Pancreas (tissue), 10 donors: ENCODE results near the gene TUNAR. TPM values are rescaled to one million over a fixed set of nuclear protein-coding genes. Genes with fewer than 3 reads are reported as not detected.

Source experiments
- ATAC-seq, 4 donors: fragments of 200-7000 bp; cut with Tn5 transposase; one replicate each; pipeline versions ENCODE4 v1.8.0 to v1.9.1; 2020; ENCODE audit warnings: mild to moderate bottlenecking in 4 of 4, moderate library complexity in 4 of 4
- DNase-seq, 6 donors: peaks; one replicate each; pipeline ENCODE4 v3.0.0-alpha.2; 2020
- FAIRE-seq: peaks from 2 replicates; lab custom pipeline; 2012; peaks lifted over from hg19 to GRCh38; lab: Jason Lieb, UNC
- H3K27ac ChIP-seq, 4 donors: fragments of 200-600 bp; sonication (generic); 1 replicate in 3 of 4; 2 replicates in 1 of 4; pipeline versions ENCODE4 v1.5.0 to v1.8.0; 2020
- H3K27me3 ChIP-seq, 4 donors: fragments of 200-600 bp; one replicate each; pipeline ENCODE4 v1.8.0; 2021
- H3K36me3 ChIP-seq, 3 donors: fragments of 200-600 bp; sonication (generic) in 1 of 3; one replicate each; pipeline versions ENCODE4 v1.5.0 to v1.8.0; 2020 to 2021
- H3K4me1 ChIP-seq, 3 donors: fragments of 200-600 bp; one replicate each; pipeline ENCODE4 v1.8.0; 2021
- H3K4me3 ChIP-seq, 4 donors: fragments of 200-600 bp; sonication (generic) in 2 of 4; one replicate each; pipeline versions ENCODE4 v1.5.0 to v1.8.0; 2020 to 2021
- H3K9me3 ChIP-seq, 4 donors: fragments of 200-600 bp; one replicate each; pipeline ENCODE4 v1.8.0; 2021
- WGBS, 2 donors: extraction: QIAGEN DNeasy Blood & Tissue Kit; methylation state at CpG; one replicate each; pipeline ENCODE4 v1.1.7; 2013; 5-methylcytosine and 5-hydroxymethylcytosine counted together
- intact Hi-C, 3 donors: fragments of 100-400 bp; cut with DNase I; formaldehyde crosslinking; loops; one replicate each; pipeline versions ENCODE4 v1.11.1 to v1.14.2; 2022
- polyA plus RNA-seq, 2 donors: library from polyadenylated mRNA; stranded (reverse); fragments of 200-250 nt; gene quantifications; one replicate each; pipeline ENCODE4 v1.2.3, GENCODE V29; 2013
- total RNA-seq, 6 donors: library from RNA; stranded (reverse); fragmentation: NEBNext Ultra II Directional in 4 of 6; extraction: Animal tissue kit (Norgen Biotek cat#: 25700) in 4 of 6; gene quantifications; one replicate each; pipeline versions ENCODE4 v1.2.1 to v1.2.4, GENCODE V29; 2021 to 2023
- TF ChIP-seq, protein P1 (sequence below), 4 donors: fragments of 200-600 bp; sonication (generic) in 3 of 4; IDR thresholded peaks; one replicate each; pipeline versions ENCODE4 v1.5.0 to v1.8.0; 2021; ENCODE audit warnings: antibody characterized with exemption in 4 of 4
- donor health status: healthy with polysubstance abuse.
- donor health status: DM: no; HTN: no; CAD: no; lungs with moderate emphysema.
- donor health status: DM: no; HTN: no; CAD: no.
- donor health status: control.
- donor health status: control.
- donor health status: Bipolar disorder and iron deficiency.
- donor health status: DM: yes; HTN: yes; CAD: no.
- donor health status: DM: no; HTN: no; CAD: no.
- donor health status: DM: no; HTN: no; CAD: no.
- donor health status: DM: yes; HTN: yes; CAD: no.

Gene TUNAR
- total and polyA plus RNA-seq, 8 donors, result 0.23 to 12.7 (median 1.0) TPM

GRCh38 chr14:95831041-95831440 is 45.6 kb upstream of the TUNAR start:
- H3K4me1 ChIP-seq, result no peaks in the 10 kb centered on the region
- intact Hi-C loops, result no loop called here
- peaks cover 0 to 3% (median 0%) of the 10 kb centered on the region in 4 donors for H3K27me3 ChIP-seq
- H3K9me3 ChIP-seq, result no peaks in the 10 kb centered on the region
- H3K36me3 ChIP-seq, result no peaks in the 10 kb centered on the region
- no peak overlapping the region for H3K4me3 ChIP-seq
- no peak for FAIRE-seq
- no peak for DNase-seq
- TF ChIP-seq, protein P1, sequence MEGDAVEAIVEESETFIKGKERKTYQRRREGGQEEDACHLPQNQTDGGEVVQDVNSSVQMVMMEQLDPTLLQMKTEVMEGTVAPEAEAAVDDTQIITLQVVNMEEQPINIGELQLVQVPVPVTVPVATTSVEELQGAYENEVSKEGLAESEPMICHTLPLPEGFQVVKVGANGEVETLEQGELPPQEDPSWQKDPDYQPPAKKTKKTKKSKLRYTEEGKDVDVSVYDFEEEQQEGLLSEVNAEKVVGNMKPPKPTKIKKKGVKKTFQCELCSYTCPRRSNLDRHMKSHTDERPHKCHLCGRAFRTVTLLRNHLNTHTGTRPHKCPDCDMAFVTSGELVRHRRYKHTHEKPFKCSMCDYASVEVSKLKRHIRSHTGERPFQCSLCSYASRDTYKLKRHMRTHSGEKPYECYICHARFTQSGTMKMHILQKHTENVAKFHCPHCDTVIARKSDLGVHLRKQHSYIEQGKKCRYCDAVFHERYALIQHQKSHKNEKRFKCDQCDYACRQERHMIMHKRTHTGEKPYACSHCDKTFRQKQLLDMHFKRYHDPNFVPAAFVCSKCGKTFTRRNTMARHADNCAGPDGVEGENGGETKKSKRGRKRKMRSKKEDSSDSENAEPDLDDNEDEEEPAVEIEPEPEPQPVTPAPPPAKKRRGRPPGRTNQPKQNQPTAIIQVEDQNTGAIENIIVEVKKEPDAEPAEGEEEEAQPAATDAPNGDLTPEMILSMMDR (IDR thresholded peaks at IDR 0.05), result no peak
- ATAC-seq, result no peak
- no peak overlapping the region for H3K27ac ChIP-seq
- 81 to 83% methylated on average over 2 of the region's 2 CpGs for WGBS, 2 donors

GRCh38 chr14:95831468-95831867 is 45.2 kb upstream of the TUNAR start:
- TF ChIP-seq, protein P1 (IDR thresholded peaks at IDR 0.05), result no peak
- ATAC-seq (no peak), FAIRE-seq (no peak), DNase-seq (no peak)
- peaks cover 0 to 3% (median 0%) of the 10 kb centered on the region in 4 donors for H3K27me3 ChIP-seq
- H3K36me3 ChIP-seq, result no peaks in the 10 kb centered on the region
- intact Hi-C loops, result no loop called here
- H3K9me3 ChIP-seq, result no peaks in the 10 kb centered on the region
- H3K4me1 ChIP-seq, result no peaks in the 10 kb centered on the region
- no peak overlapping the region for H3K27ac ChIP-seq
- H3K4me3 ChIP-seq, result no peak overlapping the region
- WGBS, 2 donors, result 28% methylated on average over 5 of the region's 5 CpGs

DNA sequence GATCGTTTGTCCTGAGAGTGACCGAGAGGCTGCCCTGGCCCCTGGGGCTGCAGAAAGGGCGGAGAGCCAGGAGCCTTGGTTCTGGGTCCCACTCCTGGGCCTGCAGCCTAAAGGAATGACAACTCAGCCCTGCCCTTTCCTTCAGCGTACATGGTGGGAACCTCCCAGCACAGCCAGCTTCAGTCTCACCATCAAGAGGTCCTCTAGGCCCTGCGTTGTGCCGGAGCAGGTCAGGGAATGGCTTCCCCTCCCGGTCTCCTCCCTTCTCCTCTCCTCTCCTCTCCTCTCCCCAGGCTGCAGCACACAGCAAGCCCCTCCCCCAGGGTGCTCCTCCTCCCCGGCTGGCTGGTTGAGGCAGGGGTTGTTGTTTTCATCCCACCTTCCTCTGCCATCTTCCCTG is 44.6 kb upstream of the TUNAR start:
- no peak overlapping the region for H3K27ac ChIP-seq
- TF ChIP-seq, protein P1 (IDR thresholded peaks at IDR 0.05), result no peak
- DNase-seq, result no peak
- H3K9me3 ChIP-seq, result no peaks in the 10 kb centered on the region
- H3K4me3 ChIP-seq, result no peak overlapping the region
- H3K27me3 ChIP-seq, result peaks cover 0 to 3% (median 0%) of the 10 kb centered on the region in 4 donors
- FAIRE-seq, result no peak
- H3K36me3 ChIP-seq, result no peaks in the 10 kb centered on the region
- H3K4me1 ChIP-seq, result no peaks in the 10 kb centered on the region
- no peak for ATAC-seq
- WGBS, 2 donors, result 19 to 29% methylated on average over 8 of the region's 8 CpGs
- intact Hi-C loops, result no loop called here

GRCh38 chr14:95833429-95833828 is 43.2 kb upstream of the TUNAR start:
- H3K4me3 ChIP-seq, result no peak overlapping the region
- intact Hi-C loops, result no loop called here
- 45 to 73% methylated on average over 3 of the region's 3 CpGs for WGBS, 2 donors
- ATAC-seq (no peak), DNase-seq (no peak), FAIRE-seq (no peak)
- no peaks in the 10 kb centered on the region for H3K4me1 ChIP-seq
- H3K27ac ChIP-seq, result no peak overlapping the region
- H3K9me3 ChIP-seq, result no peaks in the 10 kb centered on the region
- peaks cover 0 to 1% (median 0%) of the 10 kb centered on the region in 4 donors for H3K27me3 ChIP-seq
- no peaks in the 10 kb centered on the region for H3K36me3 ChIP-seq
- TF ChIP-seq, protein P1 (IDR thresholded peaks at IDR 0.05), result no peak

GRCh38 chr14:95834496-95834895 is 42.1 kb upstream of the TUNAR start:
- intact Hi-C loops, result no loop called here
- 38 to 51% methylated on average over 2 of the region's 2 CpGs for WGBS, 2 donors
- TF ChIP-seq, protein P1 (IDR thresholded peaks at IDR 0.05), result no peak
- H3K27me3 ChIP-seq, result no peaks in the 10 kb centered on the region
- H3K27ac ChIP-seq, result no peak overlapping the region
- no peaks in the 10 kb centered on the region for H3K4me1 ChIP-seq
- no peaks in the 10 kb centered on the region for H3K9me3 ChIP-seq
- H3K36me3 ChIP-seq, result no peaks in the 10 kb centered on the region
- no peak for DNase-seq
- FAIRE-seq, result no peak
- no peak overlapping the region for H3K4me3 ChIP-seq
- ATAC-seq, result no peak
